Glutamatergic neuron (in vitro differentiated cells): ENCODE results near the gene LAIR1. TPM values are rescaled to one million over a fixed set of nuclear protein-coding genes. Genes with fewer than 3 reads are reported as not detected.

Experiments
- DNase-seq: peaks from one replicate; pipeline ENCODE4 v3.0.0; 2022
- H3K27ac Mint-ChIP-seq: one replicate; pipeline ENCODE4 v1.8.0; 2020; ENCODE audit warnings: mild to moderate bottlenecking, mixed read lengths, inconsistent platforms; ENCODE audit not compliant: unreplicated experiment
- H3K27me3 Mint-ChIP-seq: one replicate; pipeline ENCODE4 v1.8.0; 2020; ENCODE audit warnings: mild to moderate bottlenecking, moderate library complexity, mixed read lengths, inconsistent platforms; ENCODE audit not compliant: unreplicated experiment
- H3K36me3 Mint-ChIP-seq: one replicate; pipeline ENCODE4 v1.8.0; 2020; ENCODE audit warnings: mild to moderate bottlenecking, mixed read lengths, inconsistent platforms; ENCODE audit not compliant: unreplicated experiment
- H3K4me1 Mint-ChIP-seq: one replicate; pipeline ENCODE4 v1.8.0; 2020; ENCODE audit warnings: mild to moderate bottlenecking, low read depth, mixed read lengths, inconsistent platforms; ENCODE audit not compliant: unreplicated experiment
- H3K4me3 Mint-ChIP-seq: one replicate; pipeline ENCODE4 v1.8.0; 2020; ENCODE audit warnings: mild to moderate bottlenecking, mixed read lengths, inconsistent platforms; ENCODE audit not compliant: unreplicated experiment
- H3K9me3 Mint-ChIP-seq: one replicate; pipeline ENCODE4 v1.8.0; 2020; ENCODE audit warnings: mild to moderate bottlenecking, moderate library complexity, mixed read lengths, inconsistent platforms; ENCODE audit not compliant: unreplicated experiment
- total RNA-seq: library from RNA; stranded (reverse); fragmentation: NEBNext Ultra II Directional; extraction: Animal tissue kit (Norgen Biotek cat#: 25700); gene quantifications from one replicate; pipeline ENCODE4 v1.2.1, GENCODE V29; 2021; ENCODE audit not compliant: unreplicated experiment
- TF ChIP-seq, protein P1 (sequence below): fragments of 200-600 bp; sonication (generic); IDR thresholded peaks from one replicate; pipeline ENCODE4 v1.5.0; 2021; ENCODE audit not compliant: partially characterized antibody, unreplicated experiment

LAIR1 gene
- total RNA-seq, 1 donor from 2014 or later, result not detected

- H3K27ac Mint-ChIP-seq, result no peak overlapping the region
- no peak overlapping the region for H3K4me3 Mint-ChIP-seq
- H3K4me1 Mint-ChIP-seq, result peaks cover 11% of the 10 kb centered on the region
- peaks cover 1% of the 10 kb centered on the region for H3K27me3 Mint-ChIP-seq
- peaks cover 3% of the 10 kb centered on the region for H3K9me3 Mint-ChIP-seq
- peaks cover 4% of the 10 kb centered on the region for H3K36me3 Mint-ChIP-seq
- TF ChIP-seq, protein P1, sequence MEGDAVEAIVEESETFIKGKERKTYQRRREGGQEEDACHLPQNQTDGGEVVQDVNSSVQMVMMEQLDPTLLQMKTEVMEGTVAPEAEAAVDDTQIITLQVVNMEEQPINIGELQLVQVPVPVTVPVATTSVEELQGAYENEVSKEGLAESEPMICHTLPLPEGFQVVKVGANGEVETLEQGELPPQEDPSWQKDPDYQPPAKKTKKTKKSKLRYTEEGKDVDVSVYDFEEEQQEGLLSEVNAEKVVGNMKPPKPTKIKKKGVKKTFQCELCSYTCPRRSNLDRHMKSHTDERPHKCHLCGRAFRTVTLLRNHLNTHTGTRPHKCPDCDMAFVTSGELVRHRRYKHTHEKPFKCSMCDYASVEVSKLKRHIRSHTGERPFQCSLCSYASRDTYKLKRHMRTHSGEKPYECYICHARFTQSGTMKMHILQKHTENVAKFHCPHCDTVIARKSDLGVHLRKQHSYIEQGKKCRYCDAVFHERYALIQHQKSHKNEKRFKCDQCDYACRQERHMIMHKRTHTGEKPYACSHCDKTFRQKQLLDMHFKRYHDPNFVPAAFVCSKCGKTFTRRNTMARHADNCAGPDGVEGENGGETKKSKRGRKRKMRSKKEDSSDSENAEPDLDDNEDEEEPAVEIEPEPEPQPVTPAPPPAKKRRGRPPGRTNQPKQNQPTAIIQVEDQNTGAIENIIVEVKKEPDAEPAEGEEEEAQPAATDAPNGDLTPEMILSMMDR, result no peak
- no peak for DNase-seq
Measured at GRCh38 chr19:54312011-54312410, 52.7 kb downstream of the LAIR1 start.

DNA sequence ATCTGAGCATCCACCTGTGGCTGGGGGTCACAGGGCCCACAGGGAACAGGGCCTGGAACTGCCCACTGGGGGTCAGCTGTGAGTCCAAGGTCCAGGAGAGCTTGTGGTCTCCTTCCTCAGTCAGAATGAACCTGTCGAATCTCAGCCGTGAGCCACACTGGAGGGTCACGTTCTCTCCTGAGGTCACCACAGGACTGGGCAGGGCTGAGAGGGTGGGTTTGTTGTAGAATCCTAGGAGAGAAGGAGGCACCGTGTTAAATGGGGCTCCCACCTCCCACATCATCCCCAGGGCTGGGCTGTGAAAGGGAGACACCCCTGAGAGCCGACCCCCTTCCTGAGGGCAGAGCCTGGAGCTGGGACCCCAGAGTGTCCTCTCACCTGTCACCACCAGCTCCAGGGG lies 53.2 kb downstream of the LAIR1 start:
- Mint-ChIP-seq H3K27me3 (peaks cover 1% of the 10 kb centered on the region), H3K4me1 (peaks cover 10% of the 10 kb centered on the region), H3K4me3 (no peak overlapping the region), H3K36me3 (peaks cover 9% of the 10 kb centered on the region), H3K27ac (no peak overlapping the region), H3K9me3 (peaks cover 3% of the 10 kb centered on the region)
- TF ChIP-seq, protein P1, result no peak
- DNase-seq, result no peak

DNA sequence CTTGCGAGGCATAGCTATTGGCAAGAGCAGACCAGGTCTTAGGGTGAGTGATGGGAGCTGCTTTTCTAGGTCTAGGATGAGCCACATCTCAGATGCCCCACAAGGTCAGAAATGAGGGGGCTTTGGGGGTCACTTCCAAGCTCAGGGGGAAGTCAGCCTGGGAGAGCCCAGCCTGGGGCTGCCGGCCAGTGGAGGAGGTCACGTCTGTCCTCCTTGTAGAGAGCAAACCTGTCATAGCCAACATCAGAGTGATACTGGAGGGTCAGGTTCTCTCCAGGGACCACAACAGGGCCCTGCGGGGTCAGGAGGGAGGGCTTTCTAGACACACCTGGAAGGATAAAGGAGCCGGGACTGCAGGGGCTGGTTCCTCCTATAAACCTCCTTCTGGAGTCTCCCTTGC lies 54.2 kb downstream of the LAIR1 start:
- TF ChIP-seq, protein P1, result no peak
- H3K4me3 Mint-ChIP-seq, result no peak overlapping the region
- H3K36me3 Mint-ChIP-seq, result peaks cover 9% of the 10 kb centered on the region
- peaks cover 3% of the 10 kb centered on the region for H3K4me1 Mint-ChIP-seq
- peaks cover 3% of the 10 kb centered on the region for H3K9me3 Mint-ChIP-seq
- H3K27me3 Mint-ChIP-seq, result peaks cover 1% of the 10 kb centered on the region
- DNase-seq, result no peak
- H3K27ac Mint-ChIP-seq, result no peak overlapping the region

DNA sequence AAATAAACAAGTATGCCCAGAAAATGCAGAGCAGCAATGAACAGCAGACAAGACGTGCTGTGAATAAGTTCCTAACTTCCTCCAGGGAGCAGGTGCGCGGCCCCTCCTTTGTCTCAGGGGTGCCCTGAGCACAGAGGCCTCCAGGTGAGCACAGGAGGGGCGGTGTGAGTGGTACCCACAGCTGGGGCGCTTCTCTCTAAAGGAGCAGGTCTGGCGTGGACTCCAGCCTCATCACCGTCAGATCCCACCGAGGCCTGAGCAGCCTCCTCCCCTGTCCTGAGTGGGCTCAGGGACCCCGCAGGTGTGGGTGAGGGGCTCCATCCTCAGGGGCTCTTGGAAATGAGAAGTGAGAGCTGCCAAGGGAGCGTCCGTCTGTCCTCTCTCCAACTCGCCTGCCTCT lies 54.9 kb downstream of the LAIR1 start:
- Mint-ChIP-seq H3K27ac (no peak overlapping the region), H3K27me3 (peaks cover 2% of the 10 kb centered on the region), H3K4me1 (peaks cover 3% of the 10 kb centered on the region), H3K9me3 (peaks cover 3% of the 10 kb centered on the region), H3K36me3 (peaks cover 13% of the 10 kb centered on the region), H3K4me3 (no peak overlapping the region)
- TF ChIP-seq, protein P1, result no peak
- DNase-seq, result no peak

DNA sequence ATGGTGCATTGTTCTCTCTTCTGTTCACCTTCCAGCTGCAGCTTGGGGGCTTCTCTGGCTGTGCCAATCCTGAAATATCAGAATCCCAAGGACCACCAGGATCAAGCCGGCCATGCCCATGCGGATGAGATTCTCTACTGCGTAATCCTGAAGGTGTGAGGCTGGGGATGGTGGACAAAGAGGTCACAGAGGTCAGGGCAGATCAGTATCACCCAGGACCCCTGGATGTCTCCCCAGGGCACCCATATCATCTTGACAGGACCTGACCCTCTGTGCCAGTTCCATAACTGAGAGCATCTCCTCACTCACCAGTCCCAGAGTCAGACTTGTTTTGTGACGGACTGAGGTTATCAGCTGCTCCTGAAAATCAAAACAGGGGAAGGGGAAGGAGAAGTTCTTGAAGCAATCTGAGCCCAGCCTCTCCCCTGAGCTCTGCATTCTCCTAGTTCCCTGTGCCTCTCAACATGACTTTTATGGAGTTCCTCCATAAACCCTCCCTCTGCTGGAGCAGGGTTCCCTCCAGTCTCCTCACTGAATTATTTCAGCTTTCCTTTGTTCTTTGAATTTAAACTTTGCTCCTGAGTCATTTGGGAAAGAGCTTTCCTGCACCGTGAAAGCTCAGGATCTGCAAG lies 57.2 kb downstream of the LAIR1 start:
- TF ChIP-seq, protein P1, result no peak
- Mint-ChIP-seq H3K4me3 (no peak overlapping the region), H3K9me3 (peaks cover 3% of the 10 kb centered on the region), H3K27me3 (peaks cover 6% of the 10 kb centered on the region), H3K27ac (no peak overlapping the region), H3K4me1 (no peaks in the 10 kb centered on the region), H3K36me3 (peaks cover 14% of the 10 kb centered on the region)
- no peak for DNase-seq
